NCI-H1092 (cell line): ENCODE results near the gene INTS15.
A peak's percentile ranks its signal among the peaks of the same experiment; 100 is the strongest.
"Not testable (repeated sequence)": the region's sequence is repeated elsewhere in the genome, so short reads cannot be mapped to it uniquely, and the experiment has no call there.

Experiments
- DNase-seq: peaks from one replicate; lab custom pipeline; 2025; lab: John Stamatoyannopoulos, UW

INTS15 gene

DNA sequence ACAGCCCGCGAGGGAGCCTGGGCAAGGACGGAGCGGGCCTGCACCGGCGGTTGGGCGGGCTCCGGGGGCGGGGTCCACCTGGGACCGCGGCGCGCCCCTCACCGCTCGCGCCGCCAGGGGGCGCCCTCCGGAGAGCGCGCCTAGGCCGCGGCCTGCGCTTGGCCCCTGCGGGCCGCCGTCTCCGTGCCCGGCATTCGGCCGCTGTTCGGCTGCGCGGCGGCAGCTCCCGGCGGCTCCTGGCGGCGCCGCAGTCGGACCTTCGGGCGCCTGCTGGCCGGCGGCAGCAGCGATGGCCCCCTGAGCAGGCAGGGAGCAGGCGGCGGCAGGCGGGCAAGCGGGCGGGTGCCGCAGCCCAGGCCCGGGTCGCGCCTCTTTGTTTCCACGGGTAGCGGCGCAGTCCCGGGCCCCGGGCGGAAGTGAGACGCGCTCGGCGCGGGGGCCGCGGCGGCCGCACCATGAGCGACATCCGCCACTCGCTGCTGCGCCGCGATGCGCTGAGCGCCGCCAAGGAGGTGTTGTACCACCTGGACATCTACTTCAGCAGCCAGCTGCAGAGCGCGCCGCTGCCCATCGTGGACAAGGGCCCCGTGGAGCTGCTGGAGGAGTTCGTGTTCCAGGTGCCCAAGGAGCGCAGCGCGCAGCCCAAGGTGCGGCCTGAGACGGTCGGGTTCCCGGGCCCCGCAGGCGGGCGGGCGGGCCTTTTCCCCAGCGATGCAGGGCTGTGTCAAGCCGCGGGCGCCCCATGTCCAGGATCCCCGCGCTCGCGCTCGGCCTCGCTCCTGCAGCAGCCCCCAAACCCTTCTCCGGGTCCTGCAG lies at the start of gene INTS15:
Gene INTS15 (plus strand): TSS at position 193 of the 816 bp plus-strand sequence. CDS start 263 bp downstream, at position 456.
- DNase-seq: peak; percentile 80

DNA sequence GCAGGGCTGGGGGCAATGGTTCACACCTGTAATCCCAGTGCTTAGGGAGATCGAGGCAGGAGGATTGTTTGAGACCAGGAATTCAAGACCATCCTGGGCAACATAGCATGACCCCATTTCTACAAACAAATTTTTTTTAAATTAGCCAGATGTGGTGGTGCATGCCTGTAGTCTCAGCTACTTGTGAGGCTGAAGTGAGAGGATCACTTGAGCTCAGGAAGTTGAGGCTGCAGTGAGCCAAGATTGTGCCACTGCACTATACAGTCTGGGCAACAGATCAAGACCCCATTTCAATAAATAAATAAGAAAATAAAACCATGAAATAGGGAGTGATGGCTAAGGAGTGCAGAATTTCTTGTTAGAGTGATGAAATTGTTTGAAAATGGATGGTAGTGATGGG lies 47.5 kb upstream of the INTS15 start:
- DNase-seq: no peak

GRCh38 chr7:6545398-6546126 lies 44.3 kb upstream of the INTS15 start:
- no peak for DNase-seq

DNA sequence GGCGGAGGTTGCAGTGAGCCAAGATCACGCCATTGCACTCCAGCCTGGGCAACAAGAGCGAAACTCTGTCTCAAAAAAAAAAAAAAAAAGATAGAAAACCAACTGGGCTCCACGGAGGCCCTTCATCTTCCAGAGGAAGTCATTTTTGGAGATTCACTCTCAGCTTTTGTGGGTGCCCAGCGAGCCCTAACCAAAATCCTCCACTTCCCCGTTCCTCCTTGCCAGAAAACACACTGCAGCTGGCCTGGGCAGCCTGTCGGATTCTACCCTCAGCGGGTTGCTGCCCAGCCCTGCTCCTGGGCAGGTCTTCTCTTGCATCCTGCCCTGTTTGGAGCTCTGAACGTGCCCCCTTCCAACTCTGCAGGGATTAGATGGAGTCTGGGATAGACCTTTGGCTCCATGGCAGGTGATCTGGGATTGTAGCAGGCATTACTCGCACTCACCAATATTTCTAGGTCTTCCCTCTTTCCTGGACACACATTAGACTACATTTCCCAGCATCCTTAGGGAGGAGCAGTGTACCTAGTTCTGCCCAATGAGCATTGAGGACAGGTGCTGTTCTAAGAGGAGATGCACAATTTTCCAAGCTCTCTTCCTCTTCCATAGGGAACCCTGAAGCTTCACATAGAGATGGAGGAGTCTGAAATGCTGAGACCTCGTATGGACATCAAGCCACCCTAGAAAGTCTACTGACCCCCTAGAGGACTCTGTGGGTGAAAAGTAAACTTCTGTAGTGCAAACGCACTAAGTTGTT lies 43.1 kb upstream of the INTS15 start:
- no peak for DNase-seq

- DNase-seq: no peak
These were observed 42.4 kb upstream of the INTS15 start for GRCh38 chr7:6547400-6547799.

GRCh38 chr7:6551016-6551511 lies 38.8 kb upstream of the INTS15 start, which contains the start of gene GRID2IP:
TSS of gene GRID2IP (minus strand) at chr7:6551461. CDS start at chr7:6551436, 25 bp downstream.
- DNase-seq: no peak

GRCh38 chr7:6553448-6554044 lies 36.3 kb upstream of the INTS15 start:
- no peak for DNase-seq

GRCh38 chr7:6554848-6555247 lies 35.0 kb upstream of the INTS15 start:
- DNase-seq: no peak

GRCh38 chr7:6556196-6556595 lies 33.6 kb upstream of the INTS15 start:
- no peak for DNase-seq

DNA sequence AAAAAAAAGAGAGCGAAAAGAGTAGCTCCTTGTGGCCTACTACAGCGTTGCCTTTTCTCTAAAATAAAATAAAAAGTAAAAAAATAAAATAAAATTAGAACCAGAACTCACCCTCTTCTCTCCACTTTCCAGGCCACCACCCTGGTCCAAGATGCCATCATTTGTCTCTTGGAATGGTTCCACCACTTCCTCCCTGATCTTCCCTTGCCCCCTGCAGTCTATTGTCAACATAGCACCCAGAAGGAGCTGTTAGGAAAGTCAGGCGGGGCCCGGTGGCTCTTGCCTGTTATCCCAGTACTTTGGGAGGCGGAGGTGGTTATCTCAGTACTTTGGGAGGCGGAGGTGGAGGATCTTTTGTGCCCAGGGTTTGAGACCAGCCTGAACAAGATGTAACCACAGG lies 31.0 kb upstream of the INTS15 start:
- DNase-seq: peak; percentile 63

DNA sequence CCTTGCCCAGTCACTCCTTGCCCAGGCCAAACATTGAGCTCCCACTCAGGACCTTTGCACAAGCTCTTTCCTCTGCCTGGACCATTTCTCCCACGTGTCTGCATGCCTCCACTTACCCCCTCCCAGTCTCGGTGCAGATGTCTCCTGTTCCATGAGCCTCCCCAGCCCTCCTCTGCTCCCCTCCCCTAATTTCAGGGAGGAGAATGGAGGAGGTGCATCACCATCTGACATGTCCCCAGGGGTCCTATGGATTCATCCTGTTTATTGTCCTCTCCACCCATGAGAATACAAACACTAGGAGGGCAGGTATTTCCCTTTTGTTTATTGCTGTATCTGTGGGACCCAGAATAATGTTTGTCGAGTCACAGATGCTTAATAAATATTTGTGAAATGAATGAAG lies 29.9 kb upstream of the INTS15 start:
- no peak for DNase-seq

DNA sequence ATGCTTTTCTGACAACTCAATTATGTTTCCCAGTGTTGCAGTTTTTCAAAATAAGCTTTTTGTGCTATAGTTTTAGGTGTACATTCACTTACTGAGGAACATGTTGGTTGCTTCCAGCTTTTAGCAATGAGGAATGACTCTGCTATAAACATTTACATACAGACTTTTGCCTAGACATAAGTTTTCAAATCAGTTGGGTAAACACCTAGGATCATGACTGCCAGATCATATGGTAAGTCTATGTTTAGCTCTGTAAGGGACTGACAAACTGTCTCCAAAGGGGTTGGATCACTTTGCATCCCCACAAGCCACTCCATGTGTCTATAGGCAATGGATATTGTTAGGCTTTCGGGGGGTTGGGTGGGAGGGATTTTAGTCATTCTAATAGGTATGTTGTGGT lies 27.7 kb upstream of the INTS15 start:
- no peak for DNase-seq

DNA sequence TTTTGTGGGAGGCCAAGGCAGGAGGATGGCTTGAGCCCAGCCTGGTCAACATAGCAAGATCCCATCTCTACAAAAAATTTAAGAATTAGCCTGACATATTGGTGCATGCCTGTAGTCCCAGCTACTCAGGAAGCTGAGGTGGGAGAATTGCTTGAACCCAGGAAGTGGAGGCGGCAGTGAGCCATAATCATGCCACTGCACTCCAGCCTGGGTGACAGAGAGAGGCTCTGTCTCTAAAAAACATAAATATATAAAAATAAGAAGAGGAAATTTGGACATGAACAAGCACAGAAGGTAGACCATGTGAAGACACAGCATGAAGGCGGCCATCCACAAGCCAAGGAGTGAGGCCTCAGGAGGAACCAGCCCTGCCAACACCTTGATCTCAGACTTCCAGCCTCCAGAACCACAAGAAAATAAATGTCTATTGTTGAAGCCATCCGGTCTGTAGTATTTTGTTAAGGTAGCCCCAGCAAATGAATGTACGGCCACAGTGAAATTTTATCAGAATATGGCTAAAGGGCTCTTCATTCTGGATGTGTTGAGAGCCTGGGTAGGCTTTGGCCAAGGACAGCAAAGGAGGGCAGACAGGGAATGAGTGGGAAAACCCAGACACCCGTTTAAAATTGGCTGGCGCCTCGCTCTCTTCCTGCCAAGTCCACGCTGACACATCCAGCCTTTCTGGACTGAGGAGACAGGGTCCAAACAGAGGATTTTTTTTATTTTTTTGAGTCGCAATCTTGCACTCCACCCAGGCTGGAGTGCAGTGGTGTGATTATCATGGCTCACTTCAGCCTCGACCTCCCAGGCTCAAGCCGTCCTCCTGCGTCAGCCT lies 25.7 kb upstream of the INTS15 start:
- DNase-seq: no peak

- DNase-seq: no peak
These were observed 24.2 kb upstream of the INTS15 start for GRCh38 chr7:6565655-6566054.

- no peak for DNase-seq
These were observed 21.9 kb upstream of the INTS15 start for GRCh38 chr7:6567886-6568285.

DNA sequence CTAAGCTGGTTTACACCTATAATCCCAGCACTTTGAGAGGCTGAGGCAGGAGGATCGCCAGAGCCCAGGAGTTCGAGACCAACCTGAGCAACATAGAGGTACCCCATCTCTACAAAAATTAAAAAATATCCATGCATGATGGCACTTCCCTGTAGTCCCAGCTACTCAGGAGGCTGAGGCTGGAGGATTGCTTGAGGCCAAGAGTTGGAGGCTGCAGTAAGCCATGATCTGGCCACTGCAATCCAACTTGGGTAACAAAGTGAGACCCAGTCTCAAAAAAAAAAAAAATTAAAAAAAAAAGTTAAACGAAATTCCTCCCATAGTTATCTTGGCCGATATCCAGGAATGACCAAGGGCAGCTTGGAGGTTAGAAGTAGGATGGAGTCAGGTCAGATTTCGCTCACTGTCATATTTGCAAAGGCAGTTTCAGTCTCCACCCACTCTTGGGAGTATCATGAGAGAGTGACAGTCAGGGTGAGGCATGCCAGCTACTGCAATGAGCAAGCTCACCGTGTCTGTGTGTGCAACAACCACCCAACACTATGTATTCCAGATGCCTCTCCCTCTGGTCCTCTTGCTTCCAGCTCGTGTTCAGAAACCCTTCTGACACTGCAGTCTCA lies 18.6 kb upstream of the INTS15 start:
- DNase-seq: no peak

GRCh38 chr7:6575281-6576023 lies 14.4 kb upstream of the INTS15 start:
- no peak for DNase-seq

DNA sequence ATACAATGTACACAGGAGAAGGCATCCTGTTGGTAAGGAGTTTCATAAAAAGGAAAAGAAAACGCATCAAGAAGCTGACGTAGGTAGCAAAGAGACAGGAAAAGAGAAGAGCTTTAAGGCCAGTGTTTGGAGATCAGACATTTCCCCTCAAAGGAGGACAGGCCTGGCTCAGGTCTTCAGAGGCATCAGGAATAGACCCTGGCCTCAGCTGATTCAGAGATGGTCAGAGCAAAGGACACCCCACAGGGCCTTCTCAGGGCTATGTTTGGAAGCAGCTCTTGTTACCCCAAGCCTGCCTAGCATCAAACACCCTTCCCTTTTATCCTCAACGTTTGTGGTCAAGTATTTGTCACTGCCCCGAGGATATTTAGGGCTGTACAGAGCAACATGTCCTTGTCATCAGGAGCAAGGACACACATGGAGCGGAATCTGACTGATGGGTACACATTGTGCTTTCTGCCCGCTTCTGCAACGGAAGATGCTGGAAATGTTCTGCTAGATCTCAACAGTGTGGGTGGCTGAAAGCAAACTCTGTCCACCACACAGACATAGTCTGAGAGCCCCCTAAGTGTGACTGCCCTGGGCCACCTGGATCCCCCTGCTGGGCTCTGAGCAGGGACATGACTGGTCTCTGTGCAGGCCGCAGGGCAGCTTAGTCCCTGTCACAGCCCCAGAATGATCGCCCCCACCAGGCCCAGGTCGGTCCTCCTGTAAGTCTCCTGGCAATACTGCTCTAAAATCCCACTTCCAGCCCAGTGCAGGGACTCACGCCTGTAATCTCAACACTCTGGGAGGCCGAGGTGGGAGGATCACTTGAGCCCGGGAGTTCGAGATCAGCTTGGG lies 13.6 kb upstream of the INTS15 start:
- DNase-seq: no peak

DNA sequence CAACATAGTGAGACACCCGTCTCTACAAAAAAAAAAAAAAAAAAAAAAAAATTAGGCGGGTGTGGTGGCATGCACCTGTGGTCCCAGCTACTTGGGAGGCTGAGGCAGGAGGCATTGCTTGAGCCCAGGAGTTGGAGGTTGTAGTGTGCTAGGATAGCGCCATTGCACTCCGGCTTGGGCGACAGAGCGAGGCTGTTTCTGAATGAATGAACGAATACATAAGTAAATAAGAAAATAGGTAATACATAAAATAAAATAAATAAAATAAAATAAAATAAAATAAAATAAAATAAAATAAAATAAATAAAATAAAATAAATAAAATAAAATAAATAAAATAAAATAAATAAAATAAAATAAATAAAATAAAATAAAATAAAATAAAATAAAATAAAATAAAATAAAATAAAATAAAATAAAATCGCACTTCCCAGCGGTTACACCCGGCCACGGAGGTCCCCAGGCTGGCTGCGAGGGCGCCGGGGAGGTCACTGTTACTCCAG lies 12.9 kb upstream of the INTS15 start:
- not testable (repeated sequence) for DNase-seq
